OCI-LY7 (cell line): ENCODE results near the gene MORN5. TPM values are rescaled to one million over a fixed set of nuclear protein-coding genes. Genes with fewer than 3 reads are reported as not detected.

Experiments used
- BruUV-seq: library from RNA; stranded (reverse); fragments of 400-500 nt; replicated peaks from 2 replicates; lab custom pipeline; 2021; lab: Mats Ljungman, UMichigan
- CTCF ChIA-PET: fragments of 300-600 bp; sonication (Branson Sonifier 250); formaldehyde crosslinking; loops from one replicate; lab custom pipeline; 2022; ENCODE audit warnings: antibody characterized with exemption; ENCODE audit not compliant: unreplicated experiment; lab: Charles Lee
- POLR2A ChIA-PET: fragments of 300-600 bp; sonication (Branson Sonifier 250); formaldehyde crosslinking; loops from one replicate; lab custom pipeline; 2022; ENCODE audit warnings: antibody characterized with exemption; lab: Charles Lee
- DNase-seq: peaks from one replicate; pipeline ENCODE4 v3.0.0-alpha.2; 2015; ENCODE audit warnings: low spot score
- H2AFZ ChIP-seq: fragments of 200-600 bp; sonication (generic), shearing (Covaris generic); 2 replicates; pipeline ENCODE4 v1.6.1; 2014; ENCODE audit warnings: mild to moderate bottlenecking, antibody characterized with exemption, low read length, moderate library complexity
- H3K27ac ChIP-seq: fragments of 200-600 bp; sonication (generic); 2 replicates; pipeline ENCODE4 v1.5.1; 2014; ENCODE audit warnings: mixed run types, low read depth, mild to moderate bottlenecking, moderate library complexity, low read length, inconsistent platforms; ENCODE audit not compliant: poor library complexity, severe bottlenecking
- H3K36me3 ChIP-seq: fragments of 200-600 bp; sonication (generic); 2 replicates; pipeline ENCODE4 v1.6.1; 2014; ENCODE audit warnings: mild to moderate bottlenecking, antibody characterized with exemption, low read length, moderate library complexity, mixed read lengths; ENCODE audit not compliant: insufficient read depth
- H3K4me1 ChIP-seq: fragments of 200-600 bp; sonication (generic); 2 replicates; pipeline ENCODE4 v1.5.1; 2014; ENCODE audit warnings: mild to moderate bottlenecking, low read length; ENCODE audit not compliant: insufficient read depth, poor library complexity, severe bottlenecking
- H3K4me2 ChIP-seq: fragments of 200-600 bp; sonication (generic); 2 replicates; pipeline ENCODE4 v1.6.1; 2014; ENCODE audit warnings: mild to moderate bottlenecking, low read length
- H3K4me3 ChIP-seq: fragments of 200-600 bp; sonication (generic); 2 replicates; pipeline ENCODE4 v1.5.1; 2014; ENCODE audit warnings: mild to moderate bottlenecking, low read depth, low read length; ENCODE audit not compliant: poor library complexity, severe bottlenecking
- H3K79me2 ChIP-seq: fragments of 200-600 bp; sonication (generic); 2 replicates; pipeline ENCODE4 v1.6.1; 2016; ENCODE audit warnings: low read depth, mild to moderate bottlenecking, low read length, moderate library complexity, mixed read lengths; ENCODE audit not compliant: insufficient read depth
- H3K9me2 ChIP-seq: fragments of 200-600 bp; sonication (generic); 2 replicates; pipeline ENCODE4 v1.6.1; 2016; ENCODE audit warnings: mild to moderate bottlenecking, low read length, mixed read lengths; ENCODE audit not compliant: insufficient read depth
- H3K9me3 ChIP-seq: fragments of 200-600 bp; sonication (generic); 2 replicates; pipeline ENCODE4 v1.6.1; 2014; ENCODE audit warnings: mild to moderate bottlenecking, mixed run types, low read length, mixed read lengths
- H4K20me1 ChIP-seq: fragments of 200-600 bp; sonication (generic); 2 replicates; pipeline ENCODE4 v1.6.1; 2014; ENCODE audit warnings: mild to moderate bottlenecking, antibody characterized with exemption, low read length, moderate library complexity, mixed read lengths; ENCODE audit not compliant: insufficient read depth
- CTCF ChIP-seq: fragments of 200-600 bp; sonication (generic); conservative IDR thresholded peaks from 2 replicates; pipeline ENCODE4 v1.5.1; 2014; ENCODE audit warnings: mild to moderate bottlenecking, antibody characterized with exemption, low read length, moderate library complexity, mixed read lengths
- EZH2phosphoT487 ChIP-seq: fragments of 200-600 bp; sonication (generic); IDR thresholded peaks from 2 replicates; pipeline ENCODE4 v1.6.1; 2018; ENCODE audit warnings: low read depth, borderline replicate concordance, mild to moderate bottlenecking, mixed run types, antibody characterized with exemption, low read length, moderate library complexity, mixed read lengths
- intact Hi-C: fragments of 100-400 bp; cut with micrococcal nuclease; formaldehyde crosslinking; loops from one replicate; pipeline ENCODE4 v1.10.0; 2022; ENCODE audit not compliant: unreplicated experiment
- total RNA-seq, 2 experiments: library from RNA; depleted of rRNA in 1 of 2; stranded (reverse); fragments of >200 nt in 1 of 2; shearing (Covaris generic) in 1 of 2; gene quantifications; 2 replicates each; pipeline ENCODE4 v1.2.3, GENCODE V29; 2014 to 2022

Gene MORN5
- total RNA-seq, 2 experiments from 2014 or later = not detected

DNA sequence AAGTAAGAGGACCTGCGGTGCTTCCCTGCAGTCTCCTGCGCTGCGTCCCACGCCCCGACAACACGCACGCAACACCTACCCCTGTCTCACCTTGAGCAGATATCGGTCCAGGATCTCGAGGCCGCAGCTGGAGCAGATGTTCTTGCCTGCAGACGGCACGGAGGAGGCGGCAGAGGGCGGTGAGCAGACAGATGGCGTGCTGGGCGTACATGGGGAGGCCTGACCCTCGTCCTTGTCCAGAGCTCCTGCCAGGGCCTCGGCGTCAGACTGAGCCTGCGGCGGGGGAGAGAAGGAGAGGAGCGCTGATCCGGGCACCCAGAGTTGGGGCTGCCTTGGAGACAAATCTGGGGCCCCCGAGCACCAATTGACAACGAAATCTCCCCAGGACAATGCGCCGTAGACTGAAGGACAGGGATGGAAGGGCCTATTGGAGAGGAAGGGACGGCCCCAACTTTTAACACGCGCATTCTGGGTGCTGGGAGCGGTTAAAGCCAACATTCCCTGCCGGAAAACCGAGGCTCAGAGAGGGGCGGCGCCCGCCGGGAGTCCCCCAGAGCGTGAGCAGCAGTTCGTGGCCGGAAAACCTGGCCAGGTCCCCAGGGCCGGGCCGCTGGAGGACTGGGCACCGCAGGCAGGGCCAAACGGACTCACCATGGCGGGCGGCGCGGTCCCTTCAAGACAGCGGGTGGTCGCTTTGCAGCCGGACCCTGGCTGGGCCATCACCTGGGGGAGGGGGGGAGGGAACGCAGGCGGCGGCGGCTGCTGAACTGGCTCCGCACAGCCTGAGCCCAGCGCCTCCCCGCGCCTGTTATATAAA, 67.3 kb downstream of the MORN5 start:
- H4K20me1 ChIP-seq = no peaks in the 10 kb centered on the region
- no peak overlapping the region for H3K4me2 ChIP-seq
- H3K4me1 ChIP-seq = no peaks in the 10 kb centered on the region
- POLR2A ChIA-PET = no interaction called here
- H3K79me2 ChIP-seq = no peaks in the 10 kb centered on the region
- no peaks in the 10 kb centered on the region for H3K36me3 ChIP-seq
- H3K9me2 ChIP-seq = no peaks in the 10 kb centered on the region
- BruUV-seq = no TSS peak
- no peak overlapping the region for H2AFZ ChIP-seq
- CTCF ChIA-PET = no interaction called here
- no peaks in the 10 kb centered on the region for H3K9me3 ChIP-seq
- DNase-seq = no peak
- intact Hi-C loops = no loop called here
- H3K4me3 ChIP-seq = no peak overlapping the region
- H3K27ac ChIP-seq = no peak overlapping the region
- no peak for TF ChIP-seq CTCF
- TF ChIP-seq EZH2phosphoT487 = no peak

GRCh38 chr9:122227575-122227900, 67.8 kb downstream of the MORN5 start:
- ChIA-PET POLR2A (no interaction called here), CTCF (no interaction called here)
- Histone ChIP-seq H3K36me3 (no peaks in the 10 kb centered on the region), H3K9me3 (no peaks in the 10 kb centered on the region), H3K27ac (no peak overlapping the region), H3K9me2 (no peaks in the 10 kb centered on the region), H3K4me1 (no peaks in the 10 kb centered on the region), H3K4me2 (no peak overlapping the region), H3K79me2 (no peaks in the 10 kb centered on the region), H4K20me1 (no peaks in the 10 kb centered on the region), H3K4me3 (no peak overlapping the region), H2AFZ (no peak overlapping the region)
- intact Hi-C loops = no loop called here
- no peak for DNase-seq
- TF ChIP-seq EZH2phosphoT487 (no peak), CTCF (no peak)
- no TSS peak for BruUV-seq

GRCh38 chr9:122228191-122228567, 68.5 kb downstream of the MORN5 start:
- no peak for DNase-seq
- Histone ChIP-seq H2AFZ (no peak overlapping the region), H3K36me3 (no peaks in the 10 kb centered on the region), H3K79me2 (no peaks in the 10 kb centered on the region), H3K27ac (no peak overlapping the region), H3K9me3 (no peaks in the 10 kb centered on the region), H4K20me1 (no peaks in the 10 kb centered on the region), H3K4me2 (peak overlapping the region; percentile 20; the same call in 1 of the 2 replicates), H3K4me3 (no peak overlapping the region), H3K9me2 (no peaks in the 10 kb centered on the region), H3K4me1 (no peaks in the 10 kb centered on the region)
- ChIA-PET POLR2A (no interaction called here), CTCF (no interaction called here)
- BruUV-seq = no TSS peak
- no peak for TF ChIP-seq EZH2phosphoT487
- TF ChIP-seq CTCF = no peak
- intact Hi-C loops = no loop called here
